IMR-90 (cell line): ENCODE results near the gene BGN. TPM values are rescaled to one million over a fixed set of nuclear protein-coding genes. Genes with fewer than 3 reads are reported as not detected.
A peak's percentile ranks its signal among the peaks of the same experiment; 100 is the strongest.

Source experiments
- ATAC-seq: fragments of 200-7000 bp; cut with Tn5 transposase; 2 replicates; pipeline ENCODE4 v1.9.1; 2020; ENCODE audit warnings: low read depth, mild to moderate bottlenecking, moderate library complexity
- BruUV-seq: library from RNA; stranded (reverse); fragments of 400-500 nt; replicated peaks from 2 replicates; lab custom pipeline; 2021; lab: Mats Ljungman, UMichigan
- CTCF ChIA-PET: fragments of 300-600 bp; formaldehyde crosslinking; extraction: SDS; loops from one replicate; lab custom pipeline; 2021; ENCODE audit warnings: antibody characterized with exemption; lab: Yijun Ruan, JAX
- POLR2A ChIA-PET: fragments of 300-600 bp; sonication (Branson Sonifier 250); formaldehyde crosslinking; loops from one replicate; lab custom pipeline; 2022; ENCODE audit warnings: antibody characterized with exemption; ENCODE audit not compliant: unreplicated experiment; lab: Charles Lee
- DNase-seq: peaks from one replicate; pipeline ENCODE4 v3.0.0; 2013
- H2AFZ ChIP-seq: replicated peaks from 2 replicates; pipeline ENCODE3; 2013; ENCODE audit warnings: low read length, mild to moderate bottlenecking; ENCODE audit not compliant: poor library complexity
- H2AK5ac ChIP-seq: 2 replicates; pipeline ENCODE4 v1.6.1; 2013; ENCODE audit warnings: low read depth, low read length, inconsistent platforms
- H2AK9ac ChIP-seq: replicated peaks from 2 replicates; pipeline ENCODE3; 2013; ENCODE audit warnings: mild to moderate bottlenecking, low read depth, low read length, moderate library complexity; ENCODE audit not compliant: poor library complexity
- H2BK120ac ChIP-seq: 2 replicates; pipeline ENCODE4 v1.6.1; 2013; ENCODE audit warnings: low read depth, low read length, inconsistent platforms
- H2BK15ac ChIP-seq: 3 replicates; pipeline ENCODE4 v1.6.1; 2013; ENCODE audit warnings: low read depth, low read length, inconsistent platforms
- H2BK20ac ChIP-seq: 2 replicates; pipeline ENCODE4 v1.6.1; 2013; ENCODE audit warnings: low read depth, mild to moderate bottlenecking, inconsistent platforms, low read length, moderate library complexity
- H2BK5ac ChIP-seq: 2 replicates; pipeline ENCODE4 v1.6.1; 2013; ENCODE audit warnings: mild to moderate bottlenecking, low read depth, low read length, inconsistent platforms; ENCODE audit not compliant: poor library complexity, severe bottlenecking
- H3K14ac ChIP-seq: replicated peaks from 2 replicates; pipeline ENCODE4 v1.6.1; 2013; ENCODE audit warnings: low read depth, low read length, inconsistent platforms
- H3K18ac ChIP-seq: 2 replicates; pipeline ENCODE4 v1.6.1; 2013; ENCODE audit warnings: low read depth, low read length, control low read depth
- H3K23ac ChIP-seq: 2 replicates; pipeline ENCODE4 v1.6.1; 2013; ENCODE audit warnings: low read depth, low read length, inconsistent platforms
- H3K27ac ChIP-seq: 2 replicates; pipeline ENCODE4 v1.5.1; 2013; ENCODE audit warnings: mild to moderate bottlenecking, control low read depth, low read length; ENCODE audit not compliant: insufficient read depth
- H3K27me3 ChIP-seq: 2 replicates; pipeline ENCODE4 v1.6.1; 2013; ENCODE audit warnings: low read length; ENCODE audit not compliant: control insufficient read depth, insufficient read depth
- H3K36me3 ChIP-seq: 2 replicates; pipeline ENCODE4 v1.6.1; 2013; ENCODE audit warnings: low read length, mixed read lengths; ENCODE audit not compliant: control insufficient read depth, insufficient read depth
- H3K4ac ChIP-seq: 2 replicates; pipeline ENCODE4 v1.6.1; 2013; ENCODE audit warnings: low read depth, low read length, inconsistent platforms
- H3K4me1 ChIP-seq: 2 replicates; pipeline ENCODE4 v1.6.1; 2013; ENCODE audit warnings: low read length, mixed read lengths; ENCODE audit not compliant: control insufficient read depth, insufficient read depth
- H3K4me2 ChIP-seq: 2 replicates; pipeline ENCODE4 v1.6.1; 2013; ENCODE audit warnings: low read depth, mild to moderate bottlenecking, control low read depth, low read length, moderate library complexity
- H3K4me3 ChIP-seq: 2 replicates; pipeline ENCODE4 v1.5.1; 2013; ENCODE audit warnings: low read depth, mild to moderate bottlenecking, control low read depth, low read length, moderate library complexity; ENCODE audit not compliant: insufficient read depth
- H3K56ac ChIP-seq: 2 replicates; pipeline ENCODE4 v1.6.1; 2013; ENCODE audit warnings: low read length, inconsistent platforms; ENCODE audit not compliant: insufficient read depth; ENCODE audit errors: extremely low read depth
- H3K79me1 ChIP-seq, 2 experiments: 2 replicates each; pipeline ENCODE4 v1.6.1; 2013; ENCODE audit warnings: low read length in 2 of 2, inconsistent platforms in 1 of 2, low read depth in 1 of 2
- H3K9ac ChIP-seq: 2 replicates; pipeline ENCODE4 v1.6.1; 2013; ENCODE audit warnings: low read depth, low read length, control low read depth
- H3K9me1 ChIP-seq: 2 replicates; pipeline ENCODE4 v1.6.1; 2013; ENCODE audit warnings: low read length, inconsistent platforms; ENCODE audit not compliant: insufficient read depth
- H3K9me3 ChIP-seq: 2 replicates; pipeline ENCODE4 v1.6.1; 2013; ENCODE audit warnings: low read length; ENCODE audit not compliant: control insufficient read depth, insufficient read depth
- H4K20me1 ChIP-seq: 2 replicates; pipeline ENCODE4 v1.6.1; 2013; ENCODE audit warnings: low read length, inconsistent platforms; ENCODE audit not compliant: insufficient read depth
- H4K5ac ChIP-seq: 2 replicates; pipeline ENCODE4 v1.6.1; 2013; ENCODE audit warnings: mild to moderate bottlenecking, low read depth, low read length, control low read depth
- H4K8ac ChIP-seq, 2 experiments: 2 replicates each; pipeline ENCODE4 v1.6.1; 2013; ENCODE audit warnings: low read depth in 2 of 2, low read length in 2 of 2, control low read depth in 1 of 2, inconsistent platforms in 1 of 2
- H4K91ac ChIP-seq: 2 replicates; pipeline ENCODE4 v1.6.1; 2013; ENCODE audit warnings: low read depth, low read length, inconsistent platforms; ENCODE audit not compliant: insufficient read depth
- BHLHE40 ChIP-seq: fragments of 150-350 bp; IDR thresholded peaks from 2 replicates; pipeline ENCODE4 v1.6.1; 2016; ENCODE audit warnings: mild to moderate bottlenecking, low read depth, low read length
- CEBPB ChIP-seq: IDR thresholded peaks from 2 replicates; pipeline ENCODE4 v1.6.1; 2012; ENCODE audit warnings: low read depth, low read length, improper control_type of control experiment
- CHD1 ChIP-seq: IDR thresholded peaks from 2 replicates; pipeline ENCODE4 v1.6.1; 2012; ENCODE audit warnings: low read depth, low read length, improper control_type of control experiment
- FOS ChIP-seq: fragments of 150-350 bp; IDR thresholded peaks from 2 replicates; pipeline ENCODE4 v1.6.1; 2016; ENCODE audit warnings: low read depth, low read length
- MAFK ChIP-seq: IDR thresholded peaks from 2 replicates; pipeline ENCODE4 v1.6.1; 2012; ENCODE audit warnings: low read depth, low read length, improper control_type of control experiment
- MAZ ChIP-seq: IDR thresholded peaks from 2 replicates; pipeline ENCODE4 v1.6.1; 2012; ENCODE audit warnings: low read depth, mild to moderate bottlenecking, low read length, improper control_type of control experiment, moderate library complexity, borderline replicate concordance
- MXI1 ChIP-seq: IDR thresholded peaks from 2 replicates; pipeline ENCODE4 v1.6.1; 2012; ENCODE audit warnings: low read depth, mild to moderate bottlenecking, low read length, moderate library complexity, borderline replicate concordance
- NFE2L2 ChIP-seq: fragments of 150-350 bp; IDR thresholded peaks from 2 replicates; pipeline ENCODE4 v1.6.1; 2016; ENCODE audit warnings: low read depth, mild to moderate bottlenecking, low read length
- POLR2A ChIP-seq: IDR thresholded peaks from 2 replicates; pipeline ENCODE4 v1.6.1; 2012; ENCODE audit warnings: mild to moderate bottlenecking, low read depth, low read length
- RAD21 ChIP-seq: IDR thresholded peaks from 2 replicates; pipeline ENCODE4 v1.6.1; 2012; ENCODE audit warnings: low read length, improper control_type of control experiment
- RCOR1 ChIP-seq: IDR thresholded peaks from 2 replicates; pipeline ENCODE4 v1.6.1; 2012; ENCODE audit warnings: mild to moderate bottlenecking, low read length, improper control_type of control experiment; ENCODE audit not compliant: insufficient replicate concordance
- RFX5 ChIP-seq: IDR thresholded peaks from 2 replicates; pipeline ENCODE4 v1.8.0; 2012; ENCODE audit warnings: low read depth, mild to moderate bottlenecking, low read length, moderate library complexity
- SMC3 ChIP-seq: fragments of 150-350 bp; IDR thresholded peaks from 2 replicates; pipeline ENCODE4 v1.6.1; 2016; ENCODE audit warnings: low read depth, mild to moderate bottlenecking, antibody characterized with exemption, low read length, moderate library complexity
- WGBS, 2 experiments: methylation state at CpG; one replicate each; pipeline versions ENCODE4 v1.1.5 to v1.1.7; 2013; ENCODE audit warnings: missing lambda C conversion rate in 2 of 2; ENCODE audit not compliant: insufficient read length in 1 of 2; ENCODE audit errors: extremely low coverage in 2 of 2; 5-methylcytosine and 5-hydroxymethylcytosine counted together
- dilution Hi-C: fragments of 300-500 bp; cut with HindIII; formaldehyde crosslinking; loops from one replicate; pipeline ENCODE4 v1.14.3; 2018; ENCODE audit warnings: low sequenced_read_pairs; ENCODE audit not compliant: unreplicated experiment
- in situ Hi-C: fragments of 300-500 bp; cut with MboI; formaldehyde crosslinking; loops from 3 replicates; pipeline ENCODE4 v1.14.3; 2019; ENCODE audit warnings: low sequenced_read_pairs, inconsistent platforms, mixed read lengths
- intact Hi-C: fragments of 100-400 bp; cut with micrococcal nuclease; formaldehyde crosslinking; loops from 2 replicates; pipeline ENCODE4 v1.10.0; 2022
- polyA plus RNA-seq, 3 experiments: library from polyadenylated mRNA; depleted of rRNA; stranded (reverse); fragments of >200 nt; gene quantifications; 2 replicates each; pipeline ENCODE4 v1.2.3, GENCODE V29; 2012; ENCODE audit warnings: low replicate concordance in 1 of 3
- total RNA-seq: library from RNA; depleted of rRNA; stranded (reverse); fragments of >200 nt; gene quantifications from 2 replicates; pipeline ENCODE4 v1.2.3, GENCODE V29; 2012
- TF ChIP-seq, protein P1 (sequence below): fragments of 150-350 bp; IDR thresholded peaks from 2 replicates; pipeline ENCODE4 v1.6.1; 2017; ENCODE audit warnings: mild to moderate bottlenecking, antibody characterized with exemption, low read length, low read depth
- TF ChIP-seq, protein P2 (sequence below): fragments of 150-350 bp; IDR thresholded peaks from 2 replicates; pipeline ENCODE4 v1.6.1; 2016; ENCODE audit warnings: low read depth, mild to moderate bottlenecking, low read length, moderate library complexity, borderline replicate concordance
- TF ChIP-seq, protein P3 (sequence below): conservative IDR thresholded peaks from 2 replicates; pipeline ENCODE4 v1.5.1; 2012; ENCODE audit warnings: mild to moderate bottlenecking, low read depth, low read length, improper control_type of control experiment

Gene BGN
- total and polyA plus RNA-seq, 2 of the 4 experiments (the other 2 are of a cell fraction) = 11.3 to 298 TPM

DNA sequence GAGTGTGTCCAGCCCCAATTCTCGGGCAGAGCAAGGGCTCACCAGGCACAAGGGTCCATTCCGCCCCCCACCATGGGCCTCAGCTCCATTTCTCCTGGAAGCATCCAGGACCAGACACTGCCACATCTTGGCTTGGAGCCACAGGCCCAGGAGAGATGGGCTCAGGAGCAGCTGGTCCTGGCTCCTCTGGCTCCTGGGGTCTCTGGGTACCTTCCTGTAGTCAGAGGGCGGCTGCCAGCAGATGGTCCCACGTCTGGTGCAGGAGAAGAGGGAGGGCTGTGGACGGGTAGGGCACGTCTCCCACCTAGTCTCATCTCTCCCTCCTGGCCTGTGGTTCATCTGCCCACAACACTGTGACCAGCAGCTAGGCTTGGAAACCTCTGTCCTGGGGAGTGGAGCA, 30.7 kb downstream of the BGN start:
- DNase-seq = no peak
- no peak overlapping the region for H4K91ac ChIP-seq
- no peak overlapping the region for H2BK20ac ChIP-seq
- peaks cover 27% of the 10 kb centered on the region; the same call in 1 of the 2 replicates for H3K27me3 ChIP-seq
- H2BK15ac ChIP-seq = no peak overlapping the region
- H3K4me3 ChIP-seq = no peak overlapping the region
- dilution Hi-C loops = no loop called here
- TF ChIP-seq RAD21 (no peak), CHD1 (no peak), MXI1 (no peak), MAFK (no peak), BHLHE40 (no peak), POLR2A (no peak), CEBPB (no peak), RFX5 (no peak), SMC3 (no peak), MAZ (no peak), NFE2L2 (no peak), FOS (no peak), RCOR1 (no peak)
- TF ChIP-seq, protein P1, sequence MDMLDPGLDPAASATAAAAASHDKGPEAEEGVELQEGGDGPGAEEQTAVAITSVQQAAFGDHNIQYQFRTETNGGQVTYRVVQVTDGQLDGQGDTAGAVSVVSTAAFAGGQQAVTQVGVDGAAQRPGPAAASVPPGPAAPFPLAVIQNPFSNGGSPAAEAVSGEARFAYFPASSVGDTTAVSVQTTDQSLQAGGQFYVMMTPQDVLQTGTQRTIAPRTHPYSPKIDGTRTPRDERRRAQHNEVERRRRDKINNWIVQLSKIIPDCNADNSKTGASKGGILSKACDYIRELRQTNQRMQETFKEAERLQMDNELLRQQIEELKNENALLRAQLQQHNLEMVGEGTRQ = no peak
- TF ChIP-seq, protein P2, sequence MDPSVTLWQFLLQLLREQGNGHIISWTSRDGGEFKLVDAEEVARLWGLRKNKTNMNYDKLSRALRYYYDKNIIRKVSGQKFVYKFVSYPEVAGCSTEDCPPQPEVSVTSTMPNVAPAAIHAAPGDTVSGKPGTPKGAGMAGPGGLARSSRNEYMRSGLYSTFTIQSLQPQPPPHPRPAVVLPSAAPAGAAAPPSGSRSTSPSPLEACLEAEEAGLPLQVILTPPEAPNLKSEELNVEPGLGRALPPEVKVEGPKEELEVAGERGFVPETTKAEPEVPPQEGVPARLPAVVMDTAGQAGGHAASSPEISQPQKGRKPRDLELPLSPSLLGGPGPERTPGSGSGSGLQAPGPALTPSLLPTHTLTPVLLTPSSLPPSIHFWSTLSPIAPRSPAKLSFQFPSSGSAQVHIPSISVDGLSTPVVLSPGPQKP = no peak
- TF ChIP-seq, protein P3, sequence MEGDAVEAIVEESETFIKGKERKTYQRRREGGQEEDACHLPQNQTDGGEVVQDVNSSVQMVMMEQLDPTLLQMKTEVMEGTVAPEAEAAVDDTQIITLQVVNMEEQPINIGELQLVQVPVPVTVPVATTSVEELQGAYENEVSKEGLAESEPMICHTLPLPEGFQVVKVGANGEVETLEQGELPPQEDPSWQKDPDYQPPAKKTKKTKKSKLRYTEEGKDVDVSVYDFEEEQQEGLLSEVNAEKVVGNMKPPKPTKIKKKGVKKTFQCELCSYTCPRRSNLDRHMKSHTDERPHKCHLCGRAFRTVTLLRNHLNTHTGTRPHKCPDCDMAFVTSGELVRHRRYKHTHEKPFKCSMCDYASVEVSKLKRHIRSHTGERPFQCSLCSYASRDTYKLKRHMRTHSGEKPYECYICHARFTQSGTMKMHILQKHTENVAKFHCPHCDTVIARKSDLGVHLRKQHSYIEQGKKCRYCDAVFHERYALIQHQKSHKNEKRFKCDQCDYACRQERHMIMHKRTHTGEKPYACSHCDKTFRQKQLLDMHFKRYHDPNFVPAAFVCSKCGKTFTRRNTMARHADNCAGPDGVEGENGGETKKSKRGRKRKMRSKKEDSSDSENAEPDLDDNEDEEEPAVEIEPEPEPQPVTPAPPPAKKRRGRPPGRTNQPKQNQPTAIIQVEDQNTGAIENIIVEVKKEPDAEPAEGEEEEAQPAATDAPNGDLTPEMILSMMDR = no peak
- 25% methylated on average over 1 of the region's 6 CpGs; no CpG with 5 or more reads in 1 of the 2 experiments for WGBS, 2 experiments
- H3K79me1 ChIP-seq = no peaks in the 10 kb centered on the region
- H3K27ac ChIP-seq = no peak overlapping the region
- no TSS peak for BruUV-seq
- H3K56ac ChIP-seq = no peak overlapping the region
- no peaks in the 10 kb centered on the region; the same call in 1 of the 2 replicates for H3K9me1 ChIP-seq
- H4K20me1 ChIP-seq = no peaks in the 10 kb centered on the region
- POLR2A ChIA-PET = no interaction called here
- H3K23ac ChIP-seq = no peak overlapping the region
- no peak overlapping the region for H3K14ac ChIP-seq
- H3K18ac ChIP-seq = no peak overlapping the region
- no peak overlapping the region for H2BK120ac ChIP-seq
- no peak overlapping the region for H4K8ac ChIP-seq
- no peak overlapping the region for H3K4ac ChIP-seq
- peak overlapping the region; percentile 58 for H2AFZ ChIP-seq
- in situ Hi-C loops = no loop called here
- H2BK5ac ChIP-seq = no peak overlapping the region
- no peak overlapping the region for H3K9ac ChIP-seq
- H3K4me1 ChIP-seq = no peaks in the 10 kb centered on the region
- peaks cover 2% of the 10 kb centered on the region; the same call in 1 of the 2 replicates for H3K9me3 ChIP-seq
- no peaks in the 10 kb centered on the region for H3K36me3 ChIP-seq
- CTCF ChIA-PET = no interaction called here
- no peak overlapping the region for H2AK9ac ChIP-seq
- intact Hi-C loops = no loop called here
- no peak for ATAC-seq
- H4K5ac ChIP-seq = no peak overlapping the region
- no peak overlapping the region for H2AK5ac ChIP-seq
- no peak overlapping the region for H3K4me2 ChIP-seq
